ENCODE measurements around the gene NBEA.

DNA sequence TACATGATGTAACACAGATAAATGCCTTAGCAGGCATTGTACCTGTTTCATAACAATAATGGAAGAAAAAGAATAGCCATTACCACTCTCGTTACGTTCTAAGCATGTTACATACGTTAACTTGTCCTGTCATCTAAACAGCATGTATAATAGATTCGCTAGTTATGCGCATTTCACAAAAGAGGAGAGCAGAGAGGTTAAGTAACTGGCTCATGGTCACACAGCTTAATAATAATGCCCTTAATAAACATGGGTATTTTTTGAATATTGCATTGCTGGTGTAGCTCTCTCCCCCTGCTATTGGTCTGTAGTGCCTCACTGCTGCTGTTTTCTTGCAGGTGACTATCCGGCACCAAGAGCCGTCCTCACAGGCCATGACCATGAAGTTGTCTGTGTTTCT lies 722.7 kb downstream of the NBEA start:
- TF ChIP-seq CTCF (conservative IDR thresholded peaks at IDR 0.05), result no peak
- TF ChIP-seq ZFX (IDR thresholded peaks at IDR 0.05), result no peak
